ENCODE results near the gene SLC22A3. TPM values are rescaled to one million over a fixed set of nuclear protein-coding genes. Genes with fewer than 3 reads are reported as not detected.
A peak's percentile ranks its signal among the peaks of the same experiment; 100 is the strongest.

SLC22A3 gene
- total and polyA plus RNA-seq, 2 of the 13 experiments (the other 11 are each of a cell fraction or from before 2014, with no cell fraction given) = 12.0 to 31.5 TPM

DNA sequence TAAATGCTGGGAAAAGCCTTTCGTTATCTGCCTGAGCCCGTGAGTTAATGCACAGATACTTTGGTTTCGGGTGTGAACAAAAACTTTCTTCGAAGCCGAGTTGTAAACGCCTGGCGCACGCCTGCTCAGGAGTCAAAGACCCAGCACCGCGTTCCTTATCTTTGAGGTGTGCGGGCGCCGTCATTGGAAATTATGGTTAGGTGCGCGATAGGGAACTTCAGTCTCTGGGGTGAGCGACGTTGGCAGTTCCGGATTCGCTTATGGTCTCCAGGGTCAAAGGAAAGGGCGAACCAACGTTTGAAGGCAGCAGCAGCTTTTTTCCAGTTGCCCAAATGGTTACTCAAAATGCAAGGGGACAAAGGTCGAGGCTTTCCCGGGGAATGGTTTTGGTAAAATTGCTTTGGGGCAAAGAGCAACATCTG is 853 bp downstream of the SLC22A3 start (continued):
- TF ChIP-seq, protein P1, sequence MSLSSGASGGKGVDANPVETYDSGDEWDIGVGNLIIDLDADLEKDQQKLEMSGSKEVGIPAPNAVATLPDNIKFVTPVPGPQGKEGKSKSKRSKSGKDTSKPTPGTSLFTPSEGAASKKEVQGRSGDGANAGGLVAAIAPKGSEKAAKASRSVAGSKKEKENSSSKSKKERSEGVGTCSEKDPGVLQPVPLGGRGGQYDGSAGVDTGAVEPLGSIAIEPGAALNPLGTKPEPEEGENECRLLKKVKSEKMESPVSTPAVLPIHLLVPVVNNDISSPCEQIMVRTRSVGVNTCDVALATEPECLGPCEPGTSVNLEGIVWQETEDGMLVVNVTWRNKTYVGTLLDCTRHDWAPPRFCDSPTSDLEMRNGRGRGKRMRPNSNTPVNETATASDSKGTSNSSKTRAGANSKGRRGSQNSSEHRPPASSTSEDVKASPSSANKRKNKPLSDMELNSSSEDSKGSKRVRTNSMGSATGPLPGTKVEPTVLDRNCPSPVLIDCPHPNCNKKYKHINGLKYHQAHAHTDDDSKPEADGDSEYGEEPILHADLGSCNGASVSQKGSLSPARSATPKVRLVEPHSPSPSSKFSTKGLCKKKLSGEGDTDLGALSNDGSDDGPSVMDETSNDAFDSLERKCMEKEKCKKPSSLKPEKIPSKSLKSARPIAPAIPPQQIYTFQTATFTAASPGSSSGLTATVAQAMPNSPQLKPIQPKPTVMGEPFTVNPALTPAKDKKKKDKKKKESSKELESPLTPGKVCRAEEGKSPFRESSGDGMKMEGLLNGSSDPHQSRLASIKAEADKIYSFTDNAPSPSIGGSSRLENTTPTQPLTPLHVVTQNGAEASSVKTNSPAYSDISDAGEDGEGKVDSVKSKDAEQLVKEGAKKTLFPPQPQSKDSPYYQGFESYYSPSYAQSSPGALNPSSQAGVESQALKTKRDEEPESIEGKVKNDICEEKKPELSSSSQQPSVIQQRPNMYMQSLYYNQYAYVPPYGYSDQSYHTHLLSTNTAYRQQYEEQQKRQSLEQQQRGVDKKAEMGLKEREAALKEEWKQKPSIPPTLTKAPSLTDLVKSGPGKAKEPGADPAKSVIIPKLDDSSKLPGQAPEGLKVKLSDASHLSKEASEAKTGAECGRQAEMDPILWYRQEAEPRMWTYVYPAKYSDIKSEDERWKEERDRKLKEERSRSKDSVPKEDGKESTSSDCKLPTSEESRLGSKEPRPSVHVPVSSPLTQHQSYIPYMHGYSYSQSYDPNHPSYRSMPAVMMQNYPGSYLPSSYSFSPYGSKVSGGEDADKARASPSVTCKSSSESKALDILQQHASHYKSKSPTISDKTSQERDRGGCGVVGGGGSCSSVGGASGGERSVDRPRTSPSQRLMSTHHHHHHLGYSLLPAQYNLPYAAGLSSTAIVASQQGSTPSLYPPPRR (CRISPR knock-in tag; IDR thresholded peaks at IDR 0.05; ENCODE audit: borderline replicate concordance) = peak; percentile 57; the same call in 1 of the 2 replicates
- TF ChIP-seq YEATS4 (CRISPR knock-in tag; IDR thresholded peaks at IDR 0.05; ENCODE audit: borderline replicate concordance) = peak; percentile 58
- TF ChIP-seq, protein P2, sequence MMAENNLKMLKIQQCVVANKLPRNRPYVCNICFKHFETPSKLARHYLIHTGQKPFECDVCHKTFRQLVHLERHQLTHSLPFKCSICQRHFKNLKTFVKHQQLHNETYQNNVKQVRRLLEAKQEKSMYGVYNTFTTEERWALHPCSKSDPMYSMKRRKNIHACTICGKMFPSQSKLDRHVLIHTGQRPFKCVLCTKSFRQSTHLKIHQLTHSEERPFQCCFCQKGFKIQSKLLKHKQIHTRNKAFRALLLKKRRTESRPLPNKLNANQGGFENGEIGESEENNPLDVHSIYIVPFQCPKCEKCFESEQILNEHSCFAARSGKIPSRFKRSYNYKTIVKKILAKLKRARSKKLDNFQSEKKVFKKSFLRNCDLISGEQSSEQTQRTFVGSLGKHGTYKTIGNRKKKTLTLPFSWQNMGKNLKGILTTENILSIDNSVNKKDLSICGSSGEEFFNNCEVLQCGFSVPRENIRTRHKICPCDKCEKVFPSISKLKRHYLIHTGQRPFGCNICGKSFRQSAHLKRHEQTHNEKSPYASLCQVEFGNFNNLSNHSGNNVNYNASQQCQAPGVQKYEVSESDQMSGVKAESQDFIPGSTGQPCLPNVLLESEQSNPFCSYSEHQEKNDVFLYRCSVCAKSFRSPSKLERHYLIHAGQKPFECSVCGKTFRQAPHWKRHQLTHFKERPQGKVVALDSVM (CRISPR knock-in tag; IDR thresholded peaks at IDR 0.05) = peak; percentile 43
- TF ChIP-seq ZNF431 (CRISPR knock-in tag; IDR thresholded peaks at IDR 0.05; ENCODE audit: borderline replicate concordance, low read depth) = peak; percentile 72; the same call in 1 of the 2 replicates
- TF ChIP-seq, protein P3, sequence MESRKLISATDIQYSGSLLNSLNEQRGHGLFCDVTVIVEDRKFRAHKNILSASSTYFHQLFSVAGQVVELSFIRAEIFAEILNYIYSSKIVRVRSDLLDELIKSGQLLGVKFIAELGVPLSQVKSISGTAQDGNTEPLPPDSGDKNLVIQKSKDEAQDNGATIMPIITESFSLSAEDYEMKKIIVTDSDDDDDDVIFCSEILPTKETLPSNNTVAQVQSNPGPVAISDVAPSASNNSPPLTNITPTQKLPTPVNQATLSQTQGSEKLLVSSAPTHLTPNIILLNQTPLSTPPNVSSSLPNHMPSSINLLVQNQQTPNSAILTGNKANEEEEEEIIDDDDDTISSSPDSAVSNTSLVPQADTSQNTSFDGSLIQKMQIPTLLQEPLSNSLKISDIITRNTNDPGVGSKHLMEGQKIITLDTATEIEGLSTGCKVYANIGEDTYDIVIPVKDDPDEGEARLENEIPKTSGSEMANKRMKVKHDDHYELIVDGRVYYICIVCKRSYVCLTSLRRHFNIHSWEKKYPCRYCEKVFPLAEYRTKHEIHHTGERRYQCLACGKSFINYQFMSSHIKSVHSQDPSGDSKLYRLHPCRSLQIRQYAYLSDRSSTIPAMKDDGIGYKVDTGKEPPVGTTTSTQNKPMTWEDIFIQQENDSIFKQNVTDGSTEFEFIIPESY (CRISPR knock-in tag; IDR thresholded peaks at IDR 0.05) = no peak
- no peak for TF ChIP-seq ZNF335 (CRISPR knock-in tag; IDR thresholded peaks at IDR 0.05)
- TF ChIP-seq, protein P4, sequence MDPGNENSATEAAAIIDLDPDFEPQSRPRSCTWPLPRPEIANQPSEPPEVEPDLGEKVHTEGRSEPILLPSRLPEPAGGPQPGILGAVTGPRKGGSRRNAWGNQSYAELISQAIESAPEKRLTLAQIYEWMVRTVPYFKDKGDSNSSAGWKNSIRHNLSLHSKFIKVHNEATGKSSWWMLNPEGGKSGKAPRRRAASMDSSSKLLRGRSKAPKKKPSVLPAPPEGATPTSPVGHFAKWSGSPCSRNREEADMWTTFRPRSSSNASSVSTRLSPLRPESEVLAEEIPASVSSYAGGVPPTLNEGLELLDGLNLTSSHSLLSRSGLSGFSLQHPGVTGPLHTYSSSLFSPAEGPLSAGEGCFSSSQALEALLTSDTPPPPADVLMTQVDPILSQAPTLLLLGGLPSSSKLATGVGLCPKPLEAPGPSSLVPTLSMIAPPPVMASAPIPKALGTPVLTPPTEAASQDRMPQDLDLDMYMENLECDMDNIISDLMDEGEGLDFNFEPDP (CRISPR knock-in tag; conservative IDR thresholded peaks at IDR 0.05) = no peak
- TF ChIP-seq FOSL2 (CRISPR knock-in tag; IDR thresholded peaks at IDR 0.05) = peak; percentile 56
- TF ChIP-seq ZFP62 (CRISPR knock-in tag; IDR thresholded peaks at IDR 0.05) = no peak; the same call in 1 of the 2 replicates
- no peak; the same call in 1 of the 2 replicates for TF ChIP-seq ZNF232 (CRISPR knock-in tag; IDR thresholded peaks at IDR 0.05; ENCODE audit: borderline replicate concordance)
- TF ChIP-seq ZNF441 (CRISPR knock-in tag; IDR thresholded peaks at IDR 0.05; ENCODE audit: borderline replicate concordance) = peak; percentile 83
- no peak; the same call in 1 of the 2 replicates for TF ChIP-seq ZNF629 (CRISPR knock-in tag; conservative IDR thresholded peaks at IDR 0.05)
- peak; percentile 94; the same call in 1 of the 2 replicates for TF ChIP-seq ZBTB42 (CRISPR knock-in tag; IDR thresholded peaks at IDR 0.05)
- TF ChIP-seq NR2C2 (CRISPR knock-in tag; IDR thresholded peaks at IDR 0.05; ENCODE audit: borderline replicate concordance) = peak; percentile 82
- no peak for TF ChIP-seq SPEN (CRISPR knock-in tag; IDR thresholded peaks at IDR 0.05; ENCODE audit: low read depth)
- TF ChIP-seq, protein P5, sequence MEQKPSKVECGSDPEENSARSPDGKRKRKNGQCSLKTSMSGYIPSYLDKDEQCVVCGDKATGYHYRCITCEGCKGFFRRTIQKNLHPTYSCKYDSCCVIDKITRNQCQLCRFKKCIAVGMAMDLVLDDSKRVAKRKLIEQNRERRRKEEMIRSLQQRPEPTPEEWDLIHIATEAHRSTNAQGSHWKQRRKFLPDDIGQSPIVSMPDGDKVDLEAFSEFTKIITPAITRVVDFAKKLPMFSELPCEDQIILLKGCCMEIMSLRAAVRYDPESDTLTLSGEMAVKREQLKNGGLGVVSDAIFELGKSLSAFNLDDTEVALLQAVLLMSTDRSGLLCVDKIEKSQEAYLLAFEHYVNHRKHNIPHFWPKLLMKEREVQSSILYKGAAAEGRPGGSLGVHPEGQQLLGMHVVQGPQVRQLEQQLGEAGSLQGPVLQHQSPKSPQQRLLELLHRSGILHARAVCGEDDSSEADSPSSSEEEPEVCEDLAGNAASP (CRISPR knock-in tag; IDR thresholded peaks at IDR 0.05; ENCODE audit: borderline replicate concordance) = no peak
- TF ChIP-seq SOX13 (IDR thresholded peaks at IDR 0.05) = peak; percentile 48; the same call in 1 of the 2 replicates
- peak in 1 of 2 experiments; percentile 23; a peak in 1 of 4 replicates for TF ChIP-seq SOX13 (CRISPR knock-in tag; conservative IDR thresholded peaks at IDR 0.05 in 1 of 2, IDR thresholded peaks at IDR 0.05 in 1 of 2)

Data from HepG2 (cell line).